PC-3 (cell line): ENCODE data around the gene PPP1R2C. TPM values are rescaled to one million over a fixed set of nuclear protein-coding genes. Genes with fewer than 3 reads are reported as not detected.

Experiments used
- ATAC-seq: fragments of 200-7000 bp; cut with Tn5 transposase; 2 replicates; pipeline ENCODE4 v1.9.1; 2020; ENCODE audit warnings: mild to moderate bottlenecking, moderate library complexity
- BruUV-seq: library from RNA; stranded (reverse); fragments of 400-500 nt; replicated peaks from 2 replicates; lab custom pipeline; 2021; lab: Mats Ljungman, UMichigan
- CTCF ChIA-PET: fragments of 300-600 bp; sonication (Branson Sonifier 250); formaldehyde crosslinking; loops from one replicate; lab custom pipeline; 2022; ENCODE audit warnings: antibody characterized with exemption; lab: Charles Lee
- POLR2A ChIA-PET: fragments of 300-600 bp; sonication (Branson Sonifier 250); formaldehyde crosslinking; loops from one replicate; lab custom pipeline; 2022; ENCODE audit warnings: antibody characterized with exemption; ENCODE audit not compliant: unreplicated experiment; lab: Charles Lee
- DNase-seq: peaks from one replicate; pipeline ENCODE4 v3.0.0-alpha.2; 2015
- H2AFZ ChIP-seq: fragments of 300-600 bp; sonication (generic); 2 replicates; pipeline ENCODE4 v1.6.0; 2016; ENCODE audit warnings: antibody characterized with exemption, low read length
- H3F3A ChIP-seq: fragments of 300-600 bp; sonication (generic); one replicate; pipeline ENCODE4 v1.6.0; 2017; ENCODE audit warnings: antibody characterized with exemption, low read length, control low read depth, mild to moderate bottlenecking; ENCODE audit not compliant: unreplicated experiment
- H3K27ac ChIP-seq: fragments of 300-600 bp; sonication (generic); 2 replicates; pipeline ENCODE4 v1.5.1; 2016; ENCODE audit warnings: mild to moderate bottlenecking, low read length
- H3K27me3 ChIP-seq: fragments of 300-600 bp; sonication (generic); 2 replicates; pipeline ENCODE4 v1.6.1; 2016; ENCODE audit warnings: low read length, mixed read lengths
- H3K36me3 ChIP-seq: fragments of 300-600 bp; sonication (generic); 2 replicates; pipeline ENCODE4 v1.6.1; 2016; ENCODE audit warnings: low read depth, mixed run types, low read length, mixed read lengths
- H3K4me1 ChIP-seq: fragments of 300-600 bp; sonication (generic); 2 replicates; pipeline ENCODE4 v1.5.1; 2016; ENCODE audit warnings: low read length; ENCODE audit not compliant: insufficient read depth
- H3K4me2 ChIP-seq: fragments of 300-600 bp; sonication (generic); 2 replicates; pipeline ENCODE4 v1.6.0; 2016; ENCODE audit warnings: low read length
- H3K4me3 ChIP-seq: fragments of 300-600 bp; sonication (generic); 2 replicates; pipeline ENCODE4 v1.5.1; 2016; ENCODE audit warnings: mild to moderate bottlenecking, low read length, mixed read lengths
- H3K79me2 ChIP-seq: fragments of 300-600 bp; sonication (generic); 2 replicates; pipeline ENCODE4 v1.6.1; 2017; ENCODE audit warnings: low read length, mixed read lengths
- H3K9ac ChIP-seq: fragments of 300-600 bp; sonication (generic); 2 replicates; pipeline ENCODE4 v1.6.0; 2016; ENCODE audit warnings: mild to moderate bottlenecking, low read length
- H3K9me2 ChIP-seq: fragments of 300-600 bp; sonication (generic); replicated peaks from 2 replicates; pipeline ENCODE4 v1.6.1; 2016; ENCODE audit warnings: mixed run types, low read length, mixed read lengths
- H3K9me3 ChIP-seq: fragments of 300-600 bp; sonication (generic); 2 replicates; pipeline ENCODE4 v1.6.1; 2016; ENCODE audit warnings: low read length, mixed read lengths
- H4K20me1 ChIP-seq: fragments of 300-600 bp; sonication (generic); 2 replicates; pipeline ENCODE4 v1.6.1; 2016; ENCODE audit warnings: low read length, mixed read lengths
- EZH2 ChIP-seq: fragments of 300-600 bp; sonication (generic); IDR thresholded peaks from one replicate; pipeline ENCODE4 v1.6.1; 2017; ENCODE audit warnings: antibody characterized with exemption, mild to moderate bottlenecking, low read length; ENCODE audit not compliant: unreplicated experiment
- EZH2phosphoT487 ChIP-seq: fragments of 300-600 bp; sonication (generic); IDR thresholded peaks from 2 replicates; pipeline ENCODE4 v1.6.1; 2018; ENCODE audit warnings: mild to moderate bottlenecking, antibody characterized with exemption, low read length, borderline replicate concordance
- intact Hi-C: fragments of 100-400 bp; cut with micrococcal nuclease; formaldehyde crosslinking; loops from 2 replicates; pipeline ENCODE4 v1.9.0; 2023
- total RNA-seq: library from RNA; depleted of rRNA; stranded (reverse); fragments of >200 nt; gene quantifications from 2 replicates; pipeline ENCODE4 v1.2.3, GENCODE V29; 2014
- TF ChIP-seq, protein P1 (sequence below): fragments of 300-600 bp; sonication (generic); conservative IDR thresholded peaks from 2 replicates; pipeline ENCODE4 v1.5.1; 2017; ENCODE audit warnings: antibody characterized with exemption, low read depth, mild to moderate bottlenecking, low read length

Gene PPP1R2C
- total RNA-seq, 1 experiment from 2014 or later, result not detected

DNA sequence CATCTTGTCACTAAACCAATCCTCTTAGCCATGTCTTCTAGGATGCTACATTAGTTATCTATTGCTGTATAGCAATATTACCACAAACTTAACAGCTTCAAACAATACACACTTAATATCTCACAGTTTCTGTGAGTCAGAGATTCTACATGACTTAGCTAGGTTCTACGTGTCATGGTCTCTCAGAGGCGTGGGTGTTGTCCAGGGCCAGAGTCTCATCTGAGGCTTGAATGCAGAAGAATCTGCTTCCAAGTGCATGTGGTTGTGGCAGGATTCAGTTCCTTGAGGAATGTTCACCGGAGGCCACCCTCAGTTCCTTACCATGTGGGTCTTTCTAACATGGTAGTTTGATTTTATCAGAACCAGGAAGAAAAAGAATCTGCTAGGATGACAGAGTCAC lies 26.4 kb downstream of the PPP1R2C start:
- ATAC-seq (no peak), DNase-seq (no peak)
- ChIA-PET CTCF (no interaction called here), POLR2A (no interaction called here)
- Histone ChIP-seq H4K20me1 (no peaks in the 10 kb centered on the region), H3K9me3 (no peaks in the 10 kb centered on the region), H3K27ac (no peak overlapping the region), H3K27me3 (no peaks in the 10 kb centered on the region), H2AFZ (no peak overlapping the region), H3K4me1 (no peaks in the 10 kb centered on the region), H3K79me2 (no peaks in the 10 kb centered on the region), H3K4me2 (no peak overlapping the region), H3F3A (no peaks in the 10 kb centered on the region), H3K36me3 (no peaks in the 10 kb centered on the region), H3K9me2 (no peaks in the 10 kb centered on the region), H3K4me3 (no peak overlapping the region), H3K9ac (no peak overlapping the region)
- intact Hi-C loops, result no loop called here
- BruUV-seq, result no TSS peak
- TF ChIP-seq, protein P1, sequence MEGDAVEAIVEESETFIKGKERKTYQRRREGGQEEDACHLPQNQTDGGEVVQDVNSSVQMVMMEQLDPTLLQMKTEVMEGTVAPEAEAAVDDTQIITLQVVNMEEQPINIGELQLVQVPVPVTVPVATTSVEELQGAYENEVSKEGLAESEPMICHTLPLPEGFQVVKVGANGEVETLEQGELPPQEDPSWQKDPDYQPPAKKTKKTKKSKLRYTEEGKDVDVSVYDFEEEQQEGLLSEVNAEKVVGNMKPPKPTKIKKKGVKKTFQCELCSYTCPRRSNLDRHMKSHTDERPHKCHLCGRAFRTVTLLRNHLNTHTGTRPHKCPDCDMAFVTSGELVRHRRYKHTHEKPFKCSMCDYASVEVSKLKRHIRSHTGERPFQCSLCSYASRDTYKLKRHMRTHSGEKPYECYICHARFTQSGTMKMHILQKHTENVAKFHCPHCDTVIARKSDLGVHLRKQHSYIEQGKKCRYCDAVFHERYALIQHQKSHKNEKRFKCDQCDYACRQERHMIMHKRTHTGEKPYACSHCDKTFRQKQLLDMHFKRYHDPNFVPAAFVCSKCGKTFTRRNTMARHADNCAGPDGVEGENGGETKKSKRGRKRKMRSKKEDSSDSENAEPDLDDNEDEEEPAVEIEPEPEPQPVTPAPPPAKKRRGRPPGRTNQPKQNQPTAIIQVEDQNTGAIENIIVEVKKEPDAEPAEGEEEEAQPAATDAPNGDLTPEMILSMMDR, result no peak
- no peak for TF ChIP-seq EZH2
- no peak for TF ChIP-seq EZH2phosphoT487

GRCh38 chrX:42748067-42748850 lies 29.7 kb downstream of the PPP1R2C start:
- H3K4me1 ChIP-seq, result no peaks in the 10 kb centered on the region
- H3K27me3 ChIP-seq, result no peaks in the 10 kb centered on the region
- DNase-seq (peak; percentile 2), ATAC-seq (no peak)
- H3K9me3 ChIP-seq, result no peaks in the 10 kb centered on the region
- intact Hi-C loops, result no loop called here
- CTCF ChIA-PET, result no interaction called here
- no peak overlapping the region for H2AFZ ChIP-seq
- H3K9me2 ChIP-seq, result no peaks in the 10 kb centered on the region
- H3K4me3 ChIP-seq, result no peak overlapping the region
- H3K27ac ChIP-seq, result no peak overlapping the region
- H3K36me3 ChIP-seq, result no peaks in the 10 kb centered on the region
- H3K4me2 ChIP-seq, result no peak overlapping the region
- H3K9ac ChIP-seq, result no peak overlapping the region
- TF ChIP-seq, protein P1, result no peak
- TF ChIP-seq EZH2 (no peak), EZH2phosphoT487 (no peak)
- no peaks in the 10 kb centered on the region for H3K79me2 ChIP-seq
- no TSS peak for BruUV-seq
- no peaks in the 10 kb centered on the region for H4K20me1 ChIP-seq
- POLR2A ChIA-PET, result no interaction called here
- H3F3A ChIP-seq, result no peaks in the 10 kb centered on the region

DNA sequence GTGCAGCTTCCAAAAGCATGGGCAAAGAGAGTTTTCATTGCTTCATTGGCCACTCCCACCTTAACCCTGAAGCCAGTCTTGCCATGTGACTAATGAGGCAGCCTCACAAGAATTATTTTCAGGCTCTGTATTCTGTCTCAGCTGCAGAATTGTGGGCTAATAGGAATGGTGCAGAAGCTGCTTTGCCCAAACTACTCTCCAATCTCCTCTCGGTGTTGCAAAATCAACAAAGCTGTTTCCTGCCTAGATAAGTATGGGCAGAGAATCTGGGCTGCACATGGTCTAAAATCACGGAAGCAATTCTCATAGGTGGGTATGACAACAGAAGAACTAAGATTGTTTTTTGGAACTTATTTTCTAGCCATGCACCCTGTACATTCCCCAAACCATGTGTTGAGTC lies 31.4 kb downstream of the PPP1R2C start:
- ATAC-seq (no peak), DNase-seq (no peak)
- no peaks in the 10 kb centered on the region for H3F3A ChIP-seq
- no peaks in the 10 kb centered on the region for H3K79me2 ChIP-seq
- no peak overlapping the region for H3K4me3 ChIP-seq
- intact Hi-C loops, result no loop called here
- no peak overlapping the region for H3K27ac ChIP-seq
- H3K9me2 ChIP-seq, result no peaks in the 10 kb centered on the region
- BruUV-seq, result no TSS peak
- no peaks in the 10 kb centered on the region for H3K36me3 ChIP-seq
- H3K9me3 ChIP-seq, result no peaks in the 10 kb centered on the region
- TF ChIP-seq EZH2phosphoT487 (no peak), EZH2 (no peak)
- TF ChIP-seq, protein P1, result no peak
- POLR2A ChIA-PET, result no interaction called here
- no peak overlapping the region for H3K4me2 ChIP-seq
- H3K27me3 ChIP-seq, result no peaks in the 10 kb centered on the region
- H2AFZ ChIP-seq, result no peak overlapping the region
- CTCF ChIA-PET, result no interaction called here
- H3K4me1 ChIP-seq, result no peaks in the 10 kb centered on the region
- H3K9ac ChIP-seq, result no peak overlapping the region
- H4K20me1 ChIP-seq, result no peaks in the 10 kb centered on the region
